Measurements from ENCODE around the gene FOXO3.

Gene FOXO3

GRCh38 chr6:108726726-108727339, 166.1 kb downstream of the FOXO3 start:
- Histone ChIP-seq H3K9me3 (ENCODE audit: control extremely low read depth in 1 of 5, control insufficient read depth in 4 of 5, insufficient read depth in 2 of 5, low read depth in 1 of 5, low read length in 4 of 5) (peaks cover 1 to 12% (median 4%) of the 10 kb centered on the region in 5 experiments), H3K27me3 (replicated peaks in 2 of 5; ENCODE audit: control insufficient read depth in 4 of 5, insufficient read depth in 5 of 5, low read length in 4 of 5) (no peaks in the 10 kb centered on the region), H3K36me3 (ENCODE audit: control insufficient read depth in 4 of 4, insufficient read depth in 4 of 4, low read length in 3 of 4) (no peaks in the 10 kb centered on the region), H3K4me3 (ENCODE audit: control insufficient read depth in 1 of 7, extremely low read depth in 1 of 7, insufficient read depth in 4 of 7, low read depth in 2 of 7, low read length in 6 of 7) (no peak overlapping the region), H3K27ac (ENCODE audit: insufficient read depth in 1 of 2, low read depth in 1 of 2, low read length in 2 of 2, poor library complexity in 1 of 2, severe bottlenecking in 2 of 2) (no peak overlapping the region), H3K4me1 (ENCODE audit: control extremely low read depth in 1 of 4, control insufficient read depth in 4 of 4, insufficient read depth in 4 of 4, low read length in 3 of 4) (peaks cover 0 to 8% (median 0%) of the 10 kb centered on the region in 4 experiments)
- ChIA-PET POLR2A (no interaction called here), CTCF (interaction anchor here (1.8 kb wide), 1 partner anchor 12 kb away, joined by 5 read pairs; no protein-coding TSS in a partner anchor)
- DNase-seq = no peak
- WGBS (ENCODE audit: insufficient coverage) = 96% methylated on average over 4 of the region's 7 CpGs

GRCh38 chr6:108727966-108728730, 167.4 kb downstream of the FOXO3 start:
- POLR2A ChIA-PET = no interaction called here
- 60% methylated on average over 10 of the region's 13 CpGs for WGBS (ENCODE audit: insufficient coverage)
- peak in 2 of 3 donors; percentile 21 to 37 for DNase-seq
- H3K27ac ChIP-seq (ENCODE audit: insufficient read depth in 1 of 2, low read depth in 1 of 2, low read length in 2 of 2, poor library complexity in 1 of 2, severe bottlenecking in 2 of 2) = no peak overlapping the region
- no peaks in the 10 kb centered on the region for H3K36me3 ChIP-seq (ENCODE audit: control insufficient read depth in 4 of 4, insufficient read depth in 4 of 4, low read length in 3 of 4)
- no peaks in the 10 kb centered on the region for H3K27me3 ChIP-seq (replicated peaks in 2 of 5; ENCODE audit: control insufficient read depth in 4 of 5, insufficient read depth in 5 of 5, low read length in 4 of 5)
- peaks cover 0 to 8% (median 0%) of the 10 kb centered on the region in 4 experiments for H3K4me1 ChIP-seq (ENCODE audit: control extremely low read depth in 1 of 4, control insufficient read depth in 4 of 4, insufficient read depth in 4 of 4, low read length in 3 of 4)
- CTCF ChIA-PET = interaction anchor here (0.9 to 1.8 kb wide), 2 partner anchors 13 to 16 kb away, joined by 3 to 5 read pairs; no protein-coding TSS in a partner anchor
- peaks cover 0 to 10% (median 4%) of the 10 kb centered on the region in 5 experiments for H3K9me3 ChIP-seq (ENCODE audit: control extremely low read depth in 1 of 5, control insufficient read depth in 4 of 5, insufficient read depth in 2 of 5, low read depth in 1 of 5, low read length in 4 of 5)
- no peak overlapping the region for H3K4me3 ChIP-seq (ENCODE audit: control insufficient read depth in 1 of 7, extremely low read depth in 1 of 7, insufficient read depth in 4 of 7, low read depth in 2 of 7, low read length in 6 of 7)

- ChIA-PET CTCF (no interaction called here), POLR2A (no interaction called here)
- no peaks in the 10 kb centered on the region for H3K36me3 ChIP-seq (ENCODE audit: control insufficient read depth in 4 of 4, insufficient read depth in 4 of 4, low read length in 3 of 4)
- H3K4me3 ChIP-seq (ENCODE audit: control insufficient read depth in 1 of 7, extremely low read depth in 1 of 7, insufficient read depth in 4 of 7, low read depth in 2 of 7, low read length in 6 of 7) = no peak overlapping the region
- H3K27me3 ChIP-seq (replicated peaks in 2 of 5; ENCODE audit: control insufficient read depth in 4 of 5, insufficient read depth in 5 of 5, low read length in 4 of 5) = no peaks in the 10 kb centered on the region
- WGBS (ENCODE audit: insufficient coverage) = 91% methylated on average over 4 of the region's 7 CpGs
- H3K9me3 ChIP-seq (ENCODE audit: control extremely low read depth in 1 of 5, control insufficient read depth in 4 of 5, insufficient read depth in 2 of 5, low read depth in 1 of 5, low read length in 4 of 5) = peaks cover 0 to 3% (median 0%) of the 10 kb centered on the region in 5 experiments
- DNase-seq = no peak
- peaks cover 0 to 8% (median 0%) of the 10 kb centered on the region in 4 experiments for H3K4me1 ChIP-seq (ENCODE audit: control extremely low read depth in 1 of 4, control insufficient read depth in 4 of 4, insufficient read depth in 4 of 4, low read length in 3 of 4)
- no peak overlapping the region for H3K27ac ChIP-seq (ENCODE audit: insufficient read depth in 1 of 2, low read depth in 1 of 2, low read length in 2 of 2, poor library complexity in 1 of 2, severe bottlenecking in 2 of 2)
Observed at GRCh38 chr6:108728826-108729225, 168.1 kb downstream of the FOXO3 start.

DNA sequence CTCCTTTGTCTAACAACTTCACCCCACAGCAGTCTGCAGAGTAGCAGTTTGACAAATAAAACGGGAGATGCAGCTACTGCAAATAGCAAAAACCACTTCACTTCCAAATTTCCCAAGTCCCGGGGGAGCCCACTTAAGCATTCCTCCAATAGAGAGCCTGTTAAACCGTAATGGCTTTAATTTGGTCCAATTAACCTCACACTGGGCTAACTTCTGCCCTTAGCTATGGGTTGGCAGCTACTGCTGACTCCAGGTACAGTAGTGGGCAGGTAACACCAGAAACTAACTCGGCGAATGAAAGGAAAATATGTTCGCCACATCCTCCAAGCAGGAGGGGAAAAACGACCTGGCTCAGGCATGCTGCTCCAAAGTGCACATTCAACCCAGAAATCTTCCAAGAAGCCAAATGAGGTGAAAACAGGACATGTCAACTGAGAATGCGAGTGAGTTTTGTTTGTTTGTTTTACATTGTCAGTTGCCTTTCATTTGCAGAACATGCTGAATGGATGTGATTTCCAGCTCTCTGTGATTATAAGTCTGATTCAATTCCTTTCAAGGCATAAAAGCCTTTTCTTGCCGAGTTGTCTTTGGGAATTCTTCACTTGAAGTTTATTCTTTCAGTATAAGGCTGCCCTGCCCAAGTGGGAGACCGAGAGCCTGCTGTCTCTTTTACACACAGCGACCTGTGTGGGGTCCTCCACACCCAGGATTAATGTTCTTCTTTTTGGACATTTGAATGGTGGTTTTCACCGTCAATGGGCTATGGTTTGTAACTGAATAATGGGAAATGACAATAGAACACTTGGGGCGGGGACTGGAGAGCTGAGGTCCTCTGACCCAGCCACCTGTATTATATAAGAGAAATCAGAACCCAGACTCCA, 170.2 kb downstream of the FOXO3 start:
- peaks cover 0 to 8% (median 0%) of the 10 kb centered on the region in 4 experiments for H3K4me1 ChIP-seq (ENCODE audit: control extremely low read depth in 1 of 4, control insufficient read depth in 4 of 4, insufficient read depth in 4 of 4, low read length in 3 of 4)
- H3K36me3 ChIP-seq (ENCODE audit: control insufficient read depth in 4 of 4, insufficient read depth in 4 of 4, low read length in 3 of 4) = no peaks in the 10 kb centered on the region
- H3K4me3 ChIP-seq (ENCODE audit: control insufficient read depth in 1 of 7, extremely low read depth in 1 of 7, insufficient read depth in 4 of 7, low read depth in 2 of 7, low read length in 6 of 7) = no peak overlapping the region
- DNase-seq = no peak
- no peaks in the 10 kb centered on the region for H3K27me3 ChIP-seq (replicated peaks in 2 of 5; ENCODE audit: control insufficient read depth in 4 of 5, insufficient read depth in 5 of 5, low read length in 4 of 5)
- WGBS (ENCODE audit: insufficient coverage) = 88% methylated on average over 12 of the region's 13 CpGs
- H3K9me3 ChIP-seq (ENCODE audit: control extremely low read depth in 1 of 5, control insufficient read depth in 4 of 5, insufficient read depth in 2 of 5, low read depth in 1 of 5, low read length in 4 of 5) = peaks cover 0 to under 1% (median 0%) of the 10 kb centered on the region in 5 experiments
- H3K27ac ChIP-seq (ENCODE audit: insufficient read depth in 1 of 2, low read depth in 1 of 2, low read length in 2 of 2, poor library complexity in 1 of 2, severe bottlenecking in 2 of 2) = no peak overlapping the region
- ChIA-PET CTCF (no interaction called here), POLR2A (no interaction called here)

DNA sequence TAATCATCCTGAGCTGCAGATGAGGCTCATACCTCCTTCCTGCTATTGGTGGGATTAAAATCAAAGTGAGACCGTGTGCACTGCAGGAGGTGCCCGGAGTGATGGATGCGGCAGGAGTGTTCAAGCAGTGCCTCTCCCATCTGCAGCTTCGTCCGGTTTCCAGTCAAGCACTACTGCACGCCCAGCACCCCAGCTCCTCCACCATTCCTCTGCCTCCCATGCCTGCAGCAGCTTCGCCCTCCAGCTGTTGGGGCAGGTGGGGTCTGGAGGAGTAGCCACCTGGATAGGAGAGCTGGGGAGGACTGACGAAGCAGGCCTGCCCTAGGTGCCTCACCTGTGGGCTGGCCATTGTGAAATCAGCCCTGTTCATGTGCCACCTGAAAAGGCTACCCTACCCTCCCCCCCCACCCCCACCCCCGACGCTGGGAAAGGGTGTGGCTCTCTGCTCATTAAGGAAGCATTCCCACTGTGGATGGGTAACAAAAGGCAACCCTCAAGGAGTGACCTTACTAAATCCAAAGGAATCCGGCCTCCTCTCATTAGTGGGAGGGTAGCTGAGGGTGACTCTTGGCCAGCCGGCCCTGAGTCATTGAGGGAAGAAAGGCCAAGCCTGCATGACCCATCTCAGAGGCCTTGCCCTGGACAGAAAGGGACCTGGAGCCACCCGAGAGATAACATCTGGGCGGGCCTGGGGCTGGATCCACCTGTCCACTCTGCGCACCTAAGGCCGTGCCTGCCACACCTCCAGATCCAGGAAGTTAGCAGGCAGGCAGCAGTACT, 171.6 kb downstream of the FOXO3 start:
- H3K36me3 ChIP-seq (ENCODE audit: control insufficient read depth in 4 of 4, insufficient read depth in 4 of 4, low read length in 3 of 4) = no peaks in the 10 kb centered on the region
- H3K27ac ChIP-seq (ENCODE audit: insufficient read depth in 1 of 2, low read depth in 1 of 2, low read length in 2 of 2, poor library complexity in 1 of 2, severe bottlenecking in 2 of 2) = no peak overlapping the region
- no peaks in the 10 kb centered on the region for H3K27me3 ChIP-seq (replicated peaks in 2 of 5; ENCODE audit: control insufficient read depth in 4 of 5, insufficient read depth in 5 of 5, low read length in 4 of 5)
- POLR2A ChIA-PET = no interaction called here
- WGBS (ENCODE audit: insufficient coverage) = over 99% methylated on average over 12 of the region's 16 CpGs
- no peak for DNase-seq
- peaks cover 0 to 8% (median under 1%) of the 10 kb centered on the region in 4 experiments for H3K4me1 ChIP-seq (ENCODE audit: control extremely low read depth in 1 of 4, control insufficient read depth in 4 of 4, insufficient read depth in 4 of 4, low read length in 3 of 4)
- CTCF ChIA-PET = interaction anchor here (0.9 kb wide), 1 partner anchor 11 kb away, joined by 3 read pairs; no protein-coding TSS in a partner anchor
- no peaks in the 10 kb centered on the region for H3K9me3 ChIP-seq (ENCODE audit: control extremely low read depth in 1 of 5, control insufficient read depth in 4 of 5, insufficient read depth in 2 of 5, low read depth in 1 of 5, low read length in 4 of 5)
- H3K4me3 ChIP-seq (ENCODE audit: control insufficient read depth in 1 of 7, extremely low read depth in 1 of 7, insufficient read depth in 4 of 7, low read depth in 2 of 7, low read length in 6 of 7) = no peak overlapping the region

DNA sequence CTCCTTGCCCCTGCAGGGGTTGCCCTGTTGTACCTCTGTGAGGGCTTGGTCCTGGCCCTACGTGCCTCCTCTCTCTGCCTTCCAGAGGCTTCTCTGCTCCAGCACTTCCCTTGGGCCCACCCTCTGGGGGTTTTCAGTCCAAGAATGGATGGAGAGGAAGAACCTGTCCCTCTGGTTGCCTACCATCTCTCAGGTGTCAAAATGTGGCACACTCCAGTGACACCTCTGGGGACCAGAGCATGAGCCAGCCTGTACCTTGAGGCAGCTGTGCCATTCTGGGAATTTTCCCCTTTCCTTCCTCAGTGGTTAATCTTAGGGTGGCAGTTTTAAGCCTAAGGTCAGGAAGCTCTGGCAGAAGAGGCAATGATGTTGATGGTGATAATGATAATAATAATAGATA, 172.3 kb downstream of the FOXO3 start:
- DNase-seq = no peak
- CTCF ChIA-PET = interaction anchor here (1.4 kb wide), 1 partner anchor 23 kb away, joined by 3 read pairs; no protein-coding TSS in a partner anchor
- POLR2A ChIA-PET = no interaction called here
- Histone ChIP-seq H3K9me3 (ENCODE audit: control extremely low read depth in 1 of 5, control insufficient read depth in 4 of 5, insufficient read depth in 2 of 5, low read depth in 1 of 5, low read length in 4 of 5) (no peaks in the 10 kb centered on the region), H3K4me3 (ENCODE audit: control insufficient read depth in 1 of 7, extremely low read depth in 1 of 7, insufficient read depth in 4 of 7, low read depth in 2 of 7, low read length in 6 of 7) (no peak overlapping the region), H3K27ac (ENCODE audit: insufficient read depth in 1 of 2, low read depth in 1 of 2, low read length in 2 of 2, poor library complexity in 1 of 2, severe bottlenecking in 2 of 2) (no peak overlapping the region), H3K4me1 (ENCODE audit: control extremely low read depth in 1 of 4, control insufficient read depth in 4 of 4, insufficient read depth in 4 of 4, low read length in 3 of 4) (peaks cover 0 to 2% (median under 1%) of the 10 kb centered on the region in 4 experiments), H3K27me3 (replicated peaks in 2 of 5; ENCODE audit: control insufficient read depth in 4 of 5, insufficient read depth in 5 of 5, low read length in 4 of 5) (no peaks in the 10 kb centered on the region), H3K36me3 (ENCODE audit: control insufficient read depth in 4 of 4, insufficient read depth in 4 of 4, low read length in 3 of 4) (no peaks in the 10 kb centered on the region)
- no CpG with 5 or more reads among the region's 1 CpG for WGBS (ENCODE audit: insufficient coverage)
